HL-60 (cell line): ENCODE results near the gene EMP2.

ENCODE experiments used
- DNase-seq, 2 experiments: peaks; one replicate each; pipeline ENCODE4 v3.0.0-alpha.2; 2010 to 2020; ENCODE audit warnings: low read depth in 1 of 2, low spot score in 1 of 2
- H3K27ac ChIP-seq: fragments of 250-450 bp; sonication (Bioruptor Pico); replicated peaks from 2 replicates; pipeline ENCODE4 v1.5.1; 2020; ENCODE audit warnings: mild to moderate bottlenecking, moderate library complexity
- H3K27me3 ChIP-seq: fragments of 250-450 bp; sonication (Bioruptor Pico); 2 replicates; pipeline ENCODE4 v1.5.1; 2021; ENCODE audit warnings: mild to moderate bottlenecking, moderate library complexity; ENCODE audit not compliant: insufficient read depth, poor library complexity, severe bottlenecking
- H3K4me3 ChIP-seq: replicated peaks from 2 replicates; pipeline ENCODE4 v1.5.1; 2011; ENCODE audit warnings: mild to moderate bottlenecking, control low read depth, low read length; ENCODE audit not compliant: insufficient read depth
- GABPA ChIP-seq: IDR thresholded peaks from 2 replicates; pipeline ENCODE4 v1.6.1; 2012; ENCODE audit warnings: low read depth
- POLR2AphosphoS5 ChIP-seq: IDR thresholded peaks from 2 replicates; pipeline ENCODE4 v1.6.1; 2012; ENCODE audit warnings: low read depth
- SPI1 ChIP-seq: IDR thresholded peaks from 2 replicates; pipeline ENCODE4 v1.6.1; 2012; ENCODE audit warnings: low read depth, mild to moderate bottlenecking, borderline replicate concordance
- TF ChIP-seq, protein P1 (sequence below): IDR thresholded peaks from 2 replicates; pipeline ENCODE4 v1.6.1; 2012; ENCODE audit warnings: low read depth; ENCODE audit not compliant: insufficient replicate concordance
- TF ChIP-seq, protein P2 (sequence below): IDR thresholded peaks from one replicate; pipeline ENCODE4 v1.5.1; 2011; ENCODE audit warnings: low read length, control low read depth, inconsistent platforms; ENCODE audit not compliant: insufficient read depth

EMP2 gene

DNA sequence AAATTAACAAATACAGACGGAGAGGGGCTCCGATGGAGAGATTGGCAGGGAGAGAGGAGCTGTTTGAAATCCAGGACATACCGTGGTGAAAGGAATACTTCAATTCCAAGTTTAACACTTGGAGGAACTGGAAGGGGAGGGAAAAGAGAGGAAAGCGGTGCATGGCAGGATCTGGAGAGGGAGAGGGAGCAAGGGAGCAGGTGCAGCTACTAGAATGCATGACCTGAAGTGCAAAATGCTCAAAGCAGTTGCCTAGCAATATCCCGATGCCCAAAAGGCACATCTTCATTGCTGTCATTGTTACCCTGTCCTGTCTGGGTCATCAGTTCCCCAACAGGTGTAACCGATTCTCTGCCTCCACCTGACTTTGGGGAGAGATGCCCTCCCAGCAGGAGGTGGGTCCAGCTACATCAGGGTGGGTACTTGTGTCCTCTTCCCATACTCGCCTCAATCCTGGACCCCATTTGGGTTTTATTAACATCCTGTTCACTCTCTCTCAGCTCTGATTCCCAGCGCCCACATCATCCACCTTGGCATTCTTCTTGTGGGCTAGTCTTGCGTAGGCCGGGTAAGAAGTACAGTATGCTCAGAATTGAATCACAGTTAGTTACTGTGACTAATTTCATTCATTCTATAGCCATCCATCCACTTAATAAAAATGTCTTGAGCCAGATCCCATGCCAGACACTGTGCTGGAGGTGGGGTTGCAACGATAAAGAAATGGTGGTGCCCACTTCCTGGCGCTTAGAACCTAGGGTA, 37.4 kb upstream of the EMP2 start:
- Histone ChIP-seq H3K27ac (no peak overlapping the region), H3K4me3 (no peak overlapping the region), H3K27me3 (peaks cover 2% of the 10 kb centered on the region)
- TF ChIP-seq, protein P1, sequence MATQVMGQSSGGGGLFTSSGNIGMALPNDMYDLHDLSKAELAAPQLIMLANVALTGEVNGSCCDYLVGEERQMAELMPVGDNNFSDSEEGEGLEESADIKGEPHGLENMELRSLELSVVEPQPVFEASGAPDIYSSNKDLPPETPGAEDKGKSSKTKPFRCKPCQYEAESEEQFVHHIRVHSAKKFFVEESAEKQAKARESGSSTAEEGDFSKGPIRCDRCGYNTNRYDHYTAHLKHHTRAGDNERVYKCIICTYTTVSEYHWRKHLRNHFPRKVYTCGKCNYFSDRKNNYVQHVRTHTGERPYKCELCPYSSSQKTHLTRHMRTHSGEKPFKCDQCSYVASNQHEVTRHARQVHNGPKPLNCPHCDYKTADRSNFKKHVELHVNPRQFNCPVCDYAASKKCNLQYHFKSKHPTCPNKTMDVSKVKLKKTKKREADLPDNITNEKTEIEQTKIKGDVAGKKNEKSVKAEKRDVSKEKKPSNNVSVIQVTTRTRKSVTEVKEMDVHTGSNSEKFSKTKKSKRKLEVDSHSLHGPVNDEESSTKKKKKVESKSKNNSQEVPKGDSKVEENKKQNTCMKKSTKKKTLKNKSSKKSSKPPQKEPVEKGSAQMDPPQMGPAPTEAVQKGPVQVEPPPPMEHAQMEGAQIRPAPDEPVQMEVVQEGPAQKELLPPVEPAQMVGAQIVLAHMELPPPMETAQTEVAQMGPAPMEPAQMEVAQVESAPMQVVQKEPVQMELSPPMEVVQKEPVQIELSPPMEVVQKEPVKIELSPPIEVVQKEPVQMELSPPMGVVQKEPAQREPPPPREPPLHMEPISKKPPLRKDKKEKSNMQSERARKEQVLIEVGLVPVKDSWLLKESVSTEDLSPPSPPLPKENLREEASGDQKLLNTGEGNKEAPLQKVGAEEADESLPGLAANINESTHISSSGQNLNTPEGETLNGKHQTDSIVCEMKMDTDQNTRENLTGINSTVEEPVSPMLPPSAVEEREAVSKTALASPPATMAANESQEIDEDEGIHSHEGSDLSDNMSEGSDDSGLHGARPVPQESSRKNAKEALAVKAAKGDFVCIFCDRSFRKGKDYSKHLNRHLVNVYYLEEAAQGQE = no peak
- no peak for TF ChIP-seq SPI1
- TF ChIP-seq GABPA = no peak
- TF ChIP-seq POLR2AphosphoS5 = no peak
- TF ChIP-seq, protein P2, sequence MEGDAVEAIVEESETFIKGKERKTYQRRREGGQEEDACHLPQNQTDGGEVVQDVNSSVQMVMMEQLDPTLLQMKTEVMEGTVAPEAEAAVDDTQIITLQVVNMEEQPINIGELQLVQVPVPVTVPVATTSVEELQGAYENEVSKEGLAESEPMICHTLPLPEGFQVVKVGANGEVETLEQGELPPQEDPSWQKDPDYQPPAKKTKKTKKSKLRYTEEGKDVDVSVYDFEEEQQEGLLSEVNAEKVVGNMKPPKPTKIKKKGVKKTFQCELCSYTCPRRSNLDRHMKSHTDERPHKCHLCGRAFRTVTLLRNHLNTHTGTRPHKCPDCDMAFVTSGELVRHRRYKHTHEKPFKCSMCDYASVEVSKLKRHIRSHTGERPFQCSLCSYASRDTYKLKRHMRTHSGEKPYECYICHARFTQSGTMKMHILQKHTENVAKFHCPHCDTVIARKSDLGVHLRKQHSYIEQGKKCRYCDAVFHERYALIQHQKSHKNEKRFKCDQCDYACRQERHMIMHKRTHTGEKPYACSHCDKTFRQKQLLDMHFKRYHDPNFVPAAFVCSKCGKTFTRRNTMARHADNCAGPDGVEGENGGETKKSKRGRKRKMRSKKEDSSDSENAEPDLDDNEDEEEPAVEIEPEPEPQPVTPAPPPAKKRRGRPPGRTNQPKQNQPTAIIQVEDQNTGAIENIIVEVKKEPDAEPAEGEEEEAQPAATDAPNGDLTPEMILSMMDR = no peak
- DNase-seq = no peak

DNA sequence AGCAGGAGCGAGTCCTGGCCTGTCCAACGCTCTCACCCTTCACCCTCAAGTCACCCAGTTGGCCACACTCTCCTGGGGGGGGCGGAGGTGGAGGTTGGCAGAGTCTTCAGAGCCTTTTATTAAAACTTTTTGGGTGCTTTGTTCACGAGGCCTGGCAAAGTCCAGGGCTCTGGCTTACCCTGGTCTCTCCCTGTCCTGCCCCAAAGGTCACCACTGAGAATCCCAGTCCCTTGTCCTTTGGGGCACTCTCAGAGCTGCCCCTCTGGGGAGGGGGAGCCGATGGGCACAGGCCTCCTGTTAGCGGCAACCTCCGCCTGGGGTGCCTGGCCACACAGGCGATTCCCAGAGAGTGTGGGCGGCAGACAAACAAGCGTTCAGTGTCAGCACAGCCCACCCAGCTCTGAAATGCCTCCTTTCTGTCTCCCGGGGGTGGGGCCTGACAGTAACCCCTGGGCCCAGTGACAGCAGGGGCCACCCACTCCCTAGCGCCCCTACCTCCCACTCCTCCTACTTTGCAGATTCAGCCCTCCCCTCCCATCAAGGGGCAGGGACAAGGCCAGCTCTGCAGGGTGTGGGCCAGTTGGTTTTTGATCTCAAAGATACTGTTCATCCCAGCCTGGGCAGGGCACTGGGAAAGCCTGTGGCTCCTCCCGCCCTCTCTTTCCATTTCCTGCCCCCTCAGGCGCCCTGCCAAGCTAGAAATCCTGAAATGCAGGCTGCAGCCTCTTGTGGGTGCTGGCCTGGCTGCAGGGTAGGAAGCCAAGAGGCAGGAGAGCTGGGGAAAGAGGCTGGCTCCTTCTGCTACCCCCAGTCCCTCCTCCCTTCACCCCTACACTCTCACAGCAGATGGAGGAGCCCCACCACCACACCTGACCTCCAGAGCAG, 36.6 kb upstream of the EMP2 start:
- TF ChIP-seq GABPA = no peak
- TF ChIP-seq, protein P2 = no peak
- TF ChIP-seq, protein P1 = no peak
- TF ChIP-seq SPI1 = no peak
- TF ChIP-seq POLR2AphosphoS5 = no peak
- Histone ChIP-seq H3K27me3 (peaks cover 2% of the 10 kb centered on the region), H3K27ac (no peak overlapping the region), H3K4me3 (no peak overlapping the region)
- DNase-seq = no peak

DNA sequence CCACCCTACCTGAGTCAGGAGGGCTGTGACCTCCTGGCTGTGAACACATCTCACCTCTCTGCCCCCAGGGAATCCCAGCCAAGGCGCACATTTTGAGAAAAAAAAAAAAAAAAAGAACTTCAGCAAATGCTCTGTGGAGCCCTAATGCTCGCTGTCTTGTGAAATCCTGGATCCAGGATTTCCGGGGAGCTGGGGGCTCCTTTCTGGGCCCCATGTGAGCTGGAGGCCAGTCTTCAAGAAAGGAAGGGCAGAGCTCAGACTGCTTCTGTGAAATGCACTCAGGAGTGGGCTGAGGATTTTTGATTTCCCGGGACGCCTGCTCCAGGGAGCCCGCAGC, 36.0 kb upstream of the EMP2 start:
- TF ChIP-seq, protein P1 = no peak
- TF ChIP-seq, protein P2 = no peak
- TF ChIP-seq POLR2AphosphoS5 (no peak), GABPA (no peak), SPI1 (no peak)
- Histone ChIP-seq H3K27me3 (peaks cover 2% of the 10 kb centered on the region), H3K4me3 (no peak overlapping the region), H3K27ac (no peak overlapping the region)
- no peak for DNase-seq
